ENCODE data around the gene EED. TPM values are rescaled to one million over a fixed set of nuclear protein-coding genes. Genes with fewer than 3 reads are reported as not detected.

The EED gene
- total RNA-seq, 1 experiment from 2014 or later: 68.3 TPM

DNA sequence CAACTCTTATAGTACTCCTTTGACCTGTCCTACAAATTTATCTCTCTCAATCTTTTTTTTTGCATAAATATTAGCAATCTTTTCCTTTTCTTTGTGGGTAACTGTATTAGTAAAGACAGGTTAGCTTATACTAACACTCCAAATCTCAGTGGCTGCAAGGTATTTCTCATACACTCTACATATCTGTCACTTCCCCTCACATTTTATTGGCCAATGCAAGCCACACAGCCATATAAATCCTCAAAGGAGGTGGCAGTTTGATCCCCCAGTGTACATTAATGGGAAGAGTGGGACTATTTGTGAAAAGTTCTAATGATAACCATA lies 42.6 kb upstream of the EED start:
- H3K36me3 ChIP-seq (ENCODE audit: control insufficient read depth, insufficient read depth, low read length): no peaks in the 10 kb centered on the region
- no peaks in the 10 kb centered on the region for H3K27me3 ChIP-seq (replicated peaks; ENCODE audit: control insufficient read depth, insufficient read depth, low read length)
- CTCF ChIA-PET: interaction anchor here (1.5 kb wide), 1 partner anchor 160 kb away, joined by 3 read pairs; no protein-coding TSS in a partner anchor
- Mint-ChIP-seq H3K27ac (ENCODE audit: unreplicated experiment) (no peak overlapping the region), H3K4me1 (ENCODE audit: low read depth, unreplicated experiment) (peaks cover 8% of the 10 kb centered on the region), H3K27me3 (ENCODE audit: insufficient read depth, unreplicated experiment) (no peaks in the 10 kb centered on the region), H3K4me3 (ENCODE audit: unreplicated experiment) (no peak overlapping the region), H3K36me3 (ENCODE audit: insufficient read depth, unreplicated experiment) (peaks cover 1% of the 10 kb centered on the region), H3K9me3 (ENCODE audit: unreplicated experiment) (no peaks in the 10 kb centered on the region)
- POLR2A ChIA-PET: no interaction called here
- peaks cover 25% of the 10 kb centered on the region for H3K4me1 ChIP-seq
- H3K4me3 ChIP-seq (ENCODE audit: low read depth, low read length): no peak overlapping the region
- intact Hi-C loops (cut with micrococcal nuclease; ENCODE audit: unreplicated experiment): no loop called here
- DNase-seq: no peak
- TF ChIP-seq, protein P1, sequence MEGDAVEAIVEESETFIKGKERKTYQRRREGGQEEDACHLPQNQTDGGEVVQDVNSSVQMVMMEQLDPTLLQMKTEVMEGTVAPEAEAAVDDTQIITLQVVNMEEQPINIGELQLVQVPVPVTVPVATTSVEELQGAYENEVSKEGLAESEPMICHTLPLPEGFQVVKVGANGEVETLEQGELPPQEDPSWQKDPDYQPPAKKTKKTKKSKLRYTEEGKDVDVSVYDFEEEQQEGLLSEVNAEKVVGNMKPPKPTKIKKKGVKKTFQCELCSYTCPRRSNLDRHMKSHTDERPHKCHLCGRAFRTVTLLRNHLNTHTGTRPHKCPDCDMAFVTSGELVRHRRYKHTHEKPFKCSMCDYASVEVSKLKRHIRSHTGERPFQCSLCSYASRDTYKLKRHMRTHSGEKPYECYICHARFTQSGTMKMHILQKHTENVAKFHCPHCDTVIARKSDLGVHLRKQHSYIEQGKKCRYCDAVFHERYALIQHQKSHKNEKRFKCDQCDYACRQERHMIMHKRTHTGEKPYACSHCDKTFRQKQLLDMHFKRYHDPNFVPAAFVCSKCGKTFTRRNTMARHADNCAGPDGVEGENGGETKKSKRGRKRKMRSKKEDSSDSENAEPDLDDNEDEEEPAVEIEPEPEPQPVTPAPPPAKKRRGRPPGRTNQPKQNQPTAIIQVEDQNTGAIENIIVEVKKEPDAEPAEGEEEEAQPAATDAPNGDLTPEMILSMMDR (IDR thresholded peaks at IDR 0.05; ENCODE audit: insufficient read depth in 1 of 2, low read depth in 1 of 2, low read length in 1 of 2, severe bottlenecking in 1 of 2, unreplicated experiment in 1 of 2): no peak
- no TSS peak for BruUV-seq (replicated peaks)
- H3K9me3 ChIP-seq: peaks cover 3% of the 10 kb centered on the region; the same call in 1 of the 2 replicates

DNA sequence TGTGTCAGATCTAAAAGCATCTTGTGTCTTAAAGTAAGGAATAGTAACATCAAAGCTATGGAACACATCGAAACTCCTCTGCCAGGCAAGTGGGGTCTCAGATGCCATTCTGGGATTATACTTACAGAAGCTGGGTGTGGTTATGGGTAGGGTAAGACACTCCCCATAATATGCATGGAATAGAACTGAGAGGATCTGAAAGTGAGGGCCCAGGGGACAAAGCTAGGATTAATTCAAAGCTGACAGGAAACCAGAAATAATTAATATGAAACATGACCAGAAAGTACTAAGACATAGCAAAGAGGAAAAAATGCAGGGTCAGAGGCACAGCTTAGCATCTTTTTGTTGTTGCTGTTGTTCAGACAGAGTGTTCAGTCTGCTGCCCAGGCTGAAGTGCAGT lies 40.2 kb upstream of the EED start:
- H3K27ac Mint-ChIP-seq (ENCODE audit: unreplicated experiment): no peak overlapping the region
- BruUV-seq (replicated peaks): no TSS peak
- H3K4me3 Mint-ChIP-seq (ENCODE audit: unreplicated experiment): no peak overlapping the region
- H3K36me3 Mint-ChIP-seq (ENCODE audit: insufficient read depth, unreplicated experiment): peaks cover 11% of the 10 kb centered on the region
- H3K36me3 ChIP-seq (ENCODE audit: control insufficient read depth, insufficient read depth, low read length): no peaks in the 10 kb centered on the region
- ChIA-PET POLR2A (no interaction called here), CTCF (interaction anchor here (0.9 kb wide), 1 partner anchor 349 kb away, joined by 3 read pairs; the partner anchor contains the start of gene CCDC83)
- H3K4me1 ChIP-seq: peaks cover 40% of the 10 kb centered on the region
- peaks cover 3% of the 10 kb centered on the region; the same call in 1 of the 2 replicates for H3K9me3 ChIP-seq
- TF ChIP-seq, protein P1 (IDR thresholded peaks at IDR 0.05; ENCODE audit: insufficient read depth in 1 of 2, low read depth in 1 of 2, low read length in 1 of 2, severe bottlenecking in 1 of 2, unreplicated experiment in 1 of 2): no peak
- H3K4me1 Mint-ChIP-seq (ENCODE audit: low read depth, unreplicated experiment): peaks cover 27% of the 10 kb centered on the region
- intact Hi-C loops (cut with micrococcal nuclease; ENCODE audit: unreplicated experiment): no loop called here
- H3K27me3 Mint-ChIP-seq (ENCODE audit: insufficient read depth, unreplicated experiment): no peaks in the 10 kb centered on the region
- H3K27me3 ChIP-seq (replicated peaks; ENCODE audit: control insufficient read depth, insufficient read depth, low read length): no peaks in the 10 kb centered on the region
- H3K9me3 Mint-ChIP-seq (ENCODE audit: unreplicated experiment): no peaks in the 10 kb centered on the region
- H3K4me3 ChIP-seq (ENCODE audit: low read depth, low read length): no peak overlapping the region
- DNase-seq: no peak

DNA sequence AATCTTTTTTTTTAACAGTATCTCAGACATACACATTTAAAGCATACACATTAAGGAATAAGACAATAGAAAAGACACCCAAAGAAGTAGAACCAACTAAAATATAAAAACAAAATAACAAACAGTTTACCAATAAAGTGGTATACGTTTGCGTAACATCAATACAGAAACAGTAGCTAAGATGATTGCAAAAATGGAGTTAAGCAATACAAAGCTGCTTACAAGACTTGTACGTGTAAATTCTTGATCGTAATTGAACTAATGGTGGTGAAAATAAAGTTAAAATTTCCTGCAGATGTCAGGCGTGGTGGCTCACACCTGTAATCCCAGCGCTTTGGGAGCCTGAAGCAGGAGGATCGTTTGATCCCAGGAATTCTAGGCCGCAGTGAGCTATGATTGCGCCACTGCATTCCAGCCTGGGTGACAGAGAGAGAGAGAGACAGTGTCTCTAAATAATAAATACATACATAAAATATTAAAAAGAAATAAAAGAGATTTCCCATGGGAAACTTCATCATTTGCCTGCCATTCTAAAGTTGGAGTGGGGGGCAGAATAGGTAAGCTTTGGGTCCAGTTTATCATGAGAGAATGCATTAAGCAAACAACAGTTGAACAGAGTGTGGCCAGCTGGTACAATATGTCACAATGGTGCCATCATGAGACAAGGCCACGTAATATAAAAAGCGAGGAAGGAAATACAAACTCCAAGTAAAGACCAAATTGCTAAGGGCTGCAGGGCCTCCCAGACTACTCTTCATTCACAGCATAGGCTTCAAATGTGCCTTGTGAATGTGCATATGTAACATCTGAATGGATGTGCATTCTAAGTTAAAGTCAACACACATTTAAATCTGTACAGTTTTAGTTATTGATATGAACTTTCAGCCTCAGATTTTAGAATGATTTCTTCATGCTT lies 38.9 kb upstream of the EED start:
- Mint-ChIP-seq H3K36me3 (ENCODE audit: insufficient read depth, unreplicated experiment) (peaks cover 11% of the 10 kb centered on the region), H3K9me3 (ENCODE audit: unreplicated experiment) (no peaks in the 10 kb centered on the region), H3K27me3 (ENCODE audit: insufficient read depth, unreplicated experiment) (no peaks in the 10 kb centered on the region), H3K4me1 (ENCODE audit: low read depth, unreplicated experiment) (peaks cover 32% of the 10 kb centered on the region), H3K27ac (ENCODE audit: unreplicated experiment) (peak overlapping the region; percentile 16), H3K4me3 (ENCODE audit: unreplicated experiment) (no peak overlapping the region)
- Histone ChIP-seq H3K27me3 (replicated peaks; ENCODE audit: control insufficient read depth, insufficient read depth, low read length) (no peaks in the 10 kb centered on the region), H3K4me3 (ENCODE audit: low read depth, low read length) (no peak overlapping the region), H3K4me1 (peaks cover 51% of the 10 kb centered on the region), H3K36me3 (ENCODE audit: control insufficient read depth, insufficient read depth, low read length) (no peaks in the 10 kb centered on the region), H3K9me3 (peaks cover 3% of the 10 kb centered on the region; the same call in 1 of the 2 replicates)
- intact Hi-C loops (cut with micrococcal nuclease; ENCODE audit: unreplicated experiment): no loop called here
- TF ChIP-seq, protein P1 (IDR thresholded peaks at IDR 0.05; ENCODE audit: insufficient read depth in 1 of 2, low read depth in 1 of 2, low read length in 1 of 2, severe bottlenecking in 1 of 2, unreplicated experiment in 1 of 2): no peak
- peak; percentile 30 to 52 for DNase-seq
- CTCF ChIA-PET: interaction anchor here (0.9 to 1.5 kb wide), 4 partner anchors 12 to 351 kb away, joined by 3 to 6 read pairs (median 3); partner anchors contain the start of gene CCDC83
- POLR2A ChIA-PET: no interaction called here
- BruUV-seq (replicated peaks): no TSS peak
